ENCODE data around the gene SLC22A1.

- TF ChIP-seq CTCF (IDR thresholded peaks at IDR 0.05; ENCODE audit: poor library complexity) (no peak), EZH2 (IDR thresholded peaks at IDR 0.05; ENCODE audit: borderline replicate concordance) (no peak)
These were observed 68.5 kb downstream of the SLC22A1 start for GRCh38 chr6:160190081-160190480.
